ENCODE measurements around the gene APLP2.
A peak's percentile ranks its signal among the peaks of the same experiment; 100 is the strongest.

The APLP2 gene

DNA sequence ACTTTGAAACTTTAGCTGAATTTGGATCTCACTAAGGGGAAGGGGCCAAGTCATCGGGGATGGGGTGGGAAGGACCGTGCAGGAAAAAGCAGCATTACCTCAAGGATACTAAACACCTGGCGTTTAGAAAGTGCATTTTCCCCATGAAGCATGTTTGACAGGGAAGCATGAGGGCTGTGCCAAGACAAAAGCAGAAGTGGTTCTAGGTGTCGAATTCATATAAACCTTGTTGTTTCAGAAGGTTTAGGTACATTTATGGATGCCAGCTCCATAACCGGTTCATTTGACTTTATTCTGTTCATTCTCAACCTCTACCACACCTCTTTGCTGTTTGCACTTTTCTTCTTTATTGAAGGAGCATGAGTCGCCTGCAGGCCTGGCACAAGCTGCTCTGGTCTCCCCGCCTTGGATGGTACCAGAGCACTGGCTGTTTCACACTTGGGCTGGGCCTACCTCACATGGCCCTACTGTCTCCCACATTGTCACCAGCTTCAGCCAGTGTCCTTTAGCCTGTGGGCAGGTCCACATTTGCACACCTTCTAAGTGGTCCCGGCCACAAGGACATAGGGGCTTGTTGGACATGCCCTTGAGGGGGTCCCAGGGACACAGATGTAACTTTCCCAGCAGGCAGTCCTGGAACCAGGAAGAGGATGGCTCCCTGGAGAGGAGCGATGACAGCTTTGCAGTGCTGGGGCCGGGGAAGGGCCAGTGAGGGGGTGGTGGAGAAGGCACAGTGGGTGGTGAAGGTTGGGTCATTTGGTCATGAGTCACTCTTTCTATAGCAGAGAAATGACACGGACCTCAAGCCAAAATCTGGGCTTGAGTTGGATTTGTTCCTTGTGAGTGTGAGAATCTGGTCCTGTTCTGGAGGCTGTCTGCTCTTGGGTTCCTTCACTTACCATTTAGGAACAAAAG lies 86.7 kb downstream of the APLP2 start:
- no peak overlapping the region for H3K4me3 ChIP-seq
- no peak for DNase-seq (ENCODE audit: low read depth, low spot score)
- H3K27ac ChIP-seq, result no peak overlapping the region
- TF ChIP-seq EZH2 (IDR thresholded peaks at IDR 0.05) (no peak), FOXP2 (optimal IDR thresholded peaks at IDR 0.05; ENCODE audit: control extremely low read depth, extremely low read length, insufficient read depth) (no peak), POLR2AphosphoS5 (IDR thresholded peaks at IDR 0.05; ENCODE audit: borderline replicate concordance, low read depth, low read length) (no peak)
- H3K9ac ChIP-seq (ENCODE audit: insufficient read length), result no peak overlapping the region
- no peaks in the 10 kb centered on the region for H3K36me3 ChIP-seq (ENCODE audit: insufficient read depth, low read length)
- no peaks in the 10 kb centered on the region for H3K9me3 ChIP-seq (ENCODE audit: low read depth, low read length)

DNA sequence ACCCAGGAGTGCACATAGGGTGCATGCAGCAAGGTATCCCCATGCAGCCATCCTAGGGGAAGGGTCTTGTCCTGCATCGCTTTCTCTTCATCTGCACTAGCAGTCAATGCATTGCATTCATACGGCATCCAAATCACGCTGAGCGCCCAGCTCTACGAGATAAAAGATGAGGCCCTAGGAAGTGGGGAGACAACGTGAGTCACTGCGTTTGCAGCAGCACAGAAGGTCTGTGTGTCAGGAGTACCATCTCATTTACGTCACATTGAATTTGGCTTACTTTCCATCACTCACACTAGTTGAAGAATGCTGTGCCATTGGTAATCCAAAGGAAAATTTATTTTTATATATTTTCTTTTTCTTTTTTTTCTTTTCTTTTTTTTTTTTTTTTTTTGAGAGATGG lies 87.4 kb downstream of the APLP2 start:
- Histone ChIP-seq H3K9ac (ENCODE audit: insufficient read length) (no peak overlapping the region), H3K4me3 (no peak overlapping the region), H3K27ac (no peak overlapping the region), H3K9me3 (ENCODE audit: low read depth, low read length) (no peaks in the 10 kb centered on the region), H3K36me3 (ENCODE audit: insufficient read depth, low read length) (no peaks in the 10 kb centered on the region)
- no peak for TF ChIP-seq EZH2 (IDR thresholded peaks at IDR 0.05)
- no peak for TF ChIP-seq POLR2AphosphoS5 (IDR thresholded peaks at IDR 0.05; ENCODE audit: borderline replicate concordance, low read depth, low read length)
- no peak for TF ChIP-seq FOXP2 (optimal IDR thresholded peaks at IDR 0.05; ENCODE audit: control extremely low read depth, extremely low read length, insufficient read depth)
- no peak for DNase-seq (ENCODE audit: low read depth, low spot score)

DNA sequence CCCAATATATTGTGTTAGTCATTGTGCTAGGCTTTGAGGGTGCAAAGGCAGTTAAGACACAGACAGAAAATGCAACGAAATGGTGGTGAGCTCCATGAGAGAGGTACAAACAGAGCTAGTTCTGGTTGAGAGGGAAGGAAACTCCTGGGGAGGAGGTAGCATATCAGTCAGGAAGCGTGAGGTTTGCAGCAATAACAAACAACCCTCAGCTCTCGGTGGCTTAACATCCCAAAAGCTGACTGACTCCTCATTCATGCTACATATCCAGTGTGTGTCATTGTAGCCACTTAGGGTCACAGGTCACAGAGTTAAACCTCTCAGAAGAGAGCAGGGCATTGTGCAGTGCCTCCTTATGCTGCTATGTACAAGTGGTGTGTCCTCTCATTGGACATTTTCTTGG lies 88.1 kb downstream of the APLP2 start:
- H3K9ac ChIP-seq (ENCODE audit: insufficient read length), result no peak overlapping the region
- no peak for DNase-seq (ENCODE audit: low read depth, low spot score)
- no peak overlapping the region for H3K4me3 ChIP-seq
- TF ChIP-seq FOXP2 (optimal IDR thresholded peaks at IDR 0.05; ENCODE audit: control extremely low read depth, extremely low read length, insufficient read depth), result no peak
- TF ChIP-seq EZH2 (IDR thresholded peaks at IDR 0.05), result no peak
- TF ChIP-seq POLR2AphosphoS5 (IDR thresholded peaks at IDR 0.05; ENCODE audit: borderline replicate concordance, low read depth, low read length), result no peak
- H3K36me3 ChIP-seq (ENCODE audit: insufficient read depth, low read length), result no peaks in the 10 kb centered on the region
- no peak overlapping the region for H3K27ac ChIP-seq
- H3K9me3 ChIP-seq (ENCODE audit: low read depth, low read length), result no peaks in the 10 kb centered on the region

DNA sequence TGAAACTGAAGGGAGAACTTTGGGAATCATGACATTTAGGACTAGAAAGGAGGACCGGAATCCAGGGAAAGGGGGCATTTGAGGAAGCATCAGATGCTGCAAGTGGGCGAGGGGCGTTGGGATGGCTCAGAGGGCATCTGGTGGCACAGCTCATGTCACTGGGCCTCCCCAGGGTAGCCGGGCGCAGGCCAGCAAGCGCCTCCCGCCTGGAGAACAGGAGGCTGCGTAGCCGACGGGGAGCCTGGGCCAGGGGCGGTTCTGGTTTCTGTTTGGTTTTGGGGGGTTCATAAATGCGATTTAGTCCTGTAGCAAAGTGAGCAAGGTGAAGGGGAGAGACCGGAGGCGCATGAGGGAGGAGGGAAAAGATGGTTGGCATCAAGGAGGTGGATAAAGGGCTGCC lies 89.4 kb downstream of the APLP2 start:
- Histone ChIP-seq H3K36me3 (ENCODE audit: insufficient read depth, low read length) (no peaks in the 10 kb centered on the region), H3K9me3 (ENCODE audit: low read depth, low read length) (no peaks in the 10 kb centered on the region), H3K4me3 (no peak overlapping the region), H3K9ac (ENCODE audit: insufficient read length) (no peak overlapping the region), H3K27ac (no peak overlapping the region)
- no peak for DNase-seq (ENCODE audit: low read depth, low spot score)
- no peak for TF ChIP-seq FOXP2 (optimal IDR thresholded peaks at IDR 0.05; ENCODE audit: control extremely low read depth, extremely low read length, insufficient read depth)
- TF ChIP-seq EZH2 (IDR thresholded peaks at IDR 0.05), result peak; percentile 61

DNA sequence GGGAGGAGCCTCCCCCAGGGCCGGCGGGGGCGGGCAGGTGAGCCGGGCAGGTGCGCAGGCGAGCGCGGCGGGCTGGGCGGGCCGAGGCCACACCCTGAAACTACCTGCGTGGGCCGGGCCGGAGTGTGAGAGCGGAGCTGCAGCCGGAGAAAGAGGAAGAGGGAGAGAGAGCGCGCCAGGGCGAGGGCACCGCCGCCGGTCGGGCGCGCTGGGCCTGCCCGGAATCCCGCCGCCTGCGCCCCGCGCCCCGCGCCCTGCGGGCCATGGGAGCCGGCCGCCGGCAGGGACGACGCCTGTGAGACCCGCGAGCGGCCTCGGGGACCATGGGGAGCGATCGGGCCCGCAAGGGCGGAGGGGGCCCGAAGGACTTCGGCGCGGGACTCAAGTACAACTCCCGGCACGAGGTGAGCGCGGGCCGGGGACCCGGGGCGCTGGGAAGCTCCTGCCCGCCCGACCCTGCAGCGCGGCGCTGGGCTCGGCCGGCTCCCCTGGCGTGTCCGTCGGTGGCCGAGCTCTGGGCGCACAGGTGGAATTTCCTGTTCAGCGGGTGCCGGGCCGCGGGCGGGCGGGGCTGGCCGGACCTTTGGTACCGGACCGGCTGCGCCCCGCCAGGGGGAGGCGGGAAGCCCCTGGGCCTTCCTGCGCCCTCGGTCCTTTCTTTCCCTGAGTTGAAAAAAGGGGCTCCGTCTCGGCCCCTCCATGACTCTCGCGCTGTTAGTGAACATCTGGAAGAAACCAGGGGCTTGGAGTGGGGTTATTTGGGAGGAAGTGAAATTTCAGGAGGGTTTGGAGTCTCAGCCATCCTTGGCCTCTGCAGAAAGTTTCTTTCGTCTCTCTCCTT lies 90.2 kb downstream of the APLP2 start, which contains the start of gene ST14:
Gene ST14 (plus strand): TSS at position 126 of the 841 bp plus-strand sequence. CDS start 198 bp downstream, at position 324.
- Histone ChIP-seq H3K27ac (no peak within 1 kb of the TSS), H3K9ac (ENCODE audit: insufficient read length) (no peak within 1 kb of the TSS), H3K9me3 (ENCODE audit: low read depth, low read length) (no peaks in the 10 kb centered on the region), H3K36me3 (ENCODE audit: insufficient read depth, low read length) (no peaks in the 10 kb centered on the region), H3K4me3 (no peak within 1 kb of the TSS)
- TF ChIP-seq EZH2 (IDR thresholded peaks at IDR 0.05), result no peak
- no peak for TF ChIP-seq FOXP2 (optimal IDR thresholded peaks at IDR 0.05; ENCODE audit: control extremely low read depth, extremely low read length, insufficient read depth)
- TF ChIP-seq POLR2AphosphoS5 (IDR thresholded peaks at IDR 0.05; ENCODE audit: borderline replicate concordance, low read depth, low read length), result no peak
- DNase-seq (ENCODE audit: low read depth, low spot score), result no peak

DNA sequence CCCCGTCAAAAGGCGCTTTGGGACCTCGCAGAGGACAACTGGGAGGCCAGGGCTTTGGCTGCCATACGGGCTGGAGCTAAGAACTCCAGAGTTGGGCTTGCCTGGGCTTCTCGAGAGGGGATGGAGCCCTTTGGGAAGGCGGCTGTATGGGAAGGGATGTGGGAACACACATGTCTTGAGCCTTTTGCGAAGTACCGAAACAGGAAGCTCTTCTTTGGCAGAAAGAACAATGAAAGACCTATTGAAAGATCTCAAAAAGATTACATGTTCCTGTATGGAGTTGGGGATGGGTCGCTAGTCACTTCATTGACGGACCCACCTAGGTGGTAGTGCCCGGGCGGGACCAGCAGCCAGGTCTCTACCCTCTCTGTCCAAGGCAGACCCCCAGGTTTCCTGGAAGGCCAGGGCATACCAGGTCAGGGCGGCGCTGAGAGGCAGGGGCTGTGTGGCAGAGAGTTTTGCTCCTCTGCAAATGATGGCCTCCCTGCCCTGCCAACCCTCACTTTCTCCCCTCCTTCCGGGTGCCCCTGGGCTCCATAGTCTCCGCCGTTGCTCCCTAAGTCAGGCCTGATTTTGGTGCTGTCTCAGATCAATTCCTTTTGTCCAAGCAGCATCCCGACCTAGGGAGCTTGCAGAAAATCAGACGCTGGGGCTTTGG lies 90.9 kb downstream of the APLP2 start:
- Histone ChIP-seq H3K4me3 (no peak overlapping the region), H3K9ac (ENCODE audit: insufficient read length) (no peak overlapping the region)
- TF ChIP-seq FOXP2 (optimal IDR thresholded peaks at IDR 0.05; ENCODE audit: control extremely low read depth, extremely low read length, insufficient read depth) (no peak), POLR2AphosphoS5 (IDR thresholded peaks at IDR 0.05; ENCODE audit: borderline replicate concordance, low read depth, low read length) (no peak), EZH2 (IDR thresholded peaks at IDR 0.05) (no peak)

DNA sequence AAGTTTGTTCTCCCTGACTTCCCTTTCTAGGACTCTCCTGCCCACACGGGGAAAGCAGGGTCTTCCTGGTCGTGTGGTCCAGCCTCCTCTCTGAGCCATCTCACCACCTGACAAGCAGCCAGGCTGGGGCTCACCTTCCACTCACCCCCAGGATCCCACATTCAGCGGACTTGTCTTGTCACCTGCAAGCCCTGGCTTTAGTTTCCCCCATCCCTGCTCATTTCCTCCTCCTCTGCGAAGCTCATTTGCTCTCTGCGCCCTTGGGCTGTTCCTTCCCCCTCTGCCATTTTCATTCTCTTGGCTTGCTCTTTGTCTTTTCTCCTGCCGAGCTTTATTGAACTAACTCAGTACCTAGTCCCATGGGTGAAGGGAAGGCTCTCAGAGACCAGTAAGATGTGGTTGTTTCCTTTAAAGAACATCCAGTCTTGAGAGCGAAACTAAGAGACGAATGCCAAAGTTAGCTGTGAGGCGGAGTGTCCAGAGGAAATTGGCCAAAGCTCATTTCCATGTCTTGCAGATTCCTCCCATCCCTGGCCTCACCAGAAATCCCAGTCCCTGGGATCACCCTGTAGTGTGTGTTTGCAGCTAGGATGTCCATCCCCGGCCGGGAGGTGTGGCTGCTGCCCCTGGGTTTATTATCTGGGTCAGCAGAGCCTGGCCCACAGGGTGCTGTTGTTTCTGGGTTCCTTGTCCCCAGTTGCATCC lies 91.9 kb downstream of the APLP2 start:
- H3K27ac ChIP-seq, result no peak overlapping the region
- H3K36me3 ChIP-seq (ENCODE audit: insufficient read depth, low read length), result no peaks in the 10 kb centered on the region
- H3K9me3 ChIP-seq (ENCODE audit: low read depth, low read length), result no peaks in the 10 kb centered on the region
- DNase-seq (ENCODE audit: low read depth, low spot score), result no peak
- TF ChIP-seq EZH2 (IDR thresholded peaks at IDR 0.05) (no peak), FOXP2 (optimal IDR thresholded peaks at IDR 0.05; ENCODE audit: control extremely low read depth, extremely low read length, insufficient read depth) (no peak), POLR2AphosphoS5 (IDR thresholded peaks at IDR 0.05; ENCODE audit: borderline replicate concordance, low read depth, low read length) (no peak)
- H3K9ac ChIP-seq (ENCODE audit: insufficient read length), result no peak overlapping the region
- no peak overlapping the region for H3K4me3 ChIP-seq

More for the DNA sequence above, 90.9 kb downstream of the APLP2 start:
- Histone ChIP-seq H3K9me3 (ENCODE audit: low read depth, low read length) (no peaks in the 10 kb centered on the region), H3K36me3 (ENCODE audit: insufficient read depth, low read length) (no peaks in the 10 kb centered on the region), H3K27ac (no peak overlapping the region)
- DNase-seq (ENCODE audit: low read depth, low spot score), result no peak

All from SK-N-MC (cell line).